Activated T-helper 1 cell treated with anti-CD3 and anti-CD28 coated beads, Interleukin-2, amount 50 U/mL, for 16 hours (primary cell): ENCODE measurements around the gene TST.

ENCODE experiments used
- DNase-seq, 2 donors: peaks; one replicate each; pipeline ENCODE4 v3.0.0-alpha.2; 2020; ENCODE audit warnings: low read depth in 1 of 2, low spot score in 1 of 2

TST gene

DNA sequence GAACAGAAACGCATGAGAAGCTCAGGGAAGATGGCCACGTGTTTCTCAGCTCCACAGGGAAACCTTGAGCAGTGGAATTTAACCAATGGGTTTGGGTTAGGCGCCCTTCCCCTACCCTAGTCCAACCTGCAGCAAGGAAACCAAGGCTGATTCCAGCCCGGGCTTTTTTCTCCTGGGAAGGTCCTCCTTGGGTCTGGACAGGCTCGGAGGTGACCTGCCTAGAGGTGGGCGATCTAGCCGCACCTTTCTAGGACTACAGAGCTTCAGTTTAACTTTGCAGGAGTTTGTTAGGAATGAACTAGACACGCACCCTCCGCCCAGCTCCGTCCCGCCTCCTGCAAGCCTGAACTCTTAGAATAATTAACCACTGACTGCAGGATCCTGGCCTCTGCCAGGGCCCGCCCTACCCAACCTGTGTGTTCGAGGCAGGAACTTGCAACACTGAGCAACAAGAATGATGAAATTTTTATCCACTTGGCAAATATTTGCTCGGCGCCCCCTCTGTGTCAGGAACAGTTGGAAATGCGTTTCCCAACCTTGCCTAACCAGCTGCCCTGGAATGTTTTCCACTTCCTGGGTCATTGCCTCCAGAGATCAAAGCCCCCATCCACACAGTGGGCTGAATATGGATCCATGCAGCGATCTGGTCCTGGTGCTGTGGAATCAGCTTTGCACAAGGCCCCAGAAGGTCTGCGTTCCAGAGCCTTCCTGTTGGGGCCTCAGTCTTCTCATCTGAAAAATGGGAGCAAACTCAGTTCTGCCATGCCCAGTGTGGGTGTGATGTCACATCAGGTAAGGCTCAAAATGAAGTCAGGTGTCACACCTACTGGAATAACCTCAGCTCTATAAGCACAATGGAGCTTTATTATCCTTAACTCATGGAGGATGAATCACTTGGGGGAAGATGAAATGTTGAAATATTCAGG, 13.6 kb upstream of the TST start:
- DNase-seq: no peak

DNA sequence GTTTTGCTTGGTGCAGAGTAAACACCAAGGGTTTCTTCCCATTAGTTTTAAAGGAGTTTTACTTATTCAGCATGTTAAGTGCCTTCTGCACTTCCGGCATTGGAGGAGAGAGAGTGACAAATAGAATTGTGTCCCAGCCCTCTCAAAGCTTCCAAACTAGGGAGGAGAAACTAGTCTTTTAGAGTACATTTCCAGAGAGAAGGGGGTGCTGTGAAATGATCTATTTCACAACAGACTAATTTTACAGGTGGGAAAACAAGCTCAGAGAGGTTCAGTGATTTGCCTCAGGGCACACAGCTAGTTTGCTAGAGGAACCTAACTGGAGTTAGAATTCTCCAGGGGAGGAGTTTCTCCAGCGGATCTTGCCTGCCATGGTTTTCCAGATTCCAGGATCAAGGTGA, 12.9 kb upstream of the TST start:
- no peak for DNase-seq

DNA sequence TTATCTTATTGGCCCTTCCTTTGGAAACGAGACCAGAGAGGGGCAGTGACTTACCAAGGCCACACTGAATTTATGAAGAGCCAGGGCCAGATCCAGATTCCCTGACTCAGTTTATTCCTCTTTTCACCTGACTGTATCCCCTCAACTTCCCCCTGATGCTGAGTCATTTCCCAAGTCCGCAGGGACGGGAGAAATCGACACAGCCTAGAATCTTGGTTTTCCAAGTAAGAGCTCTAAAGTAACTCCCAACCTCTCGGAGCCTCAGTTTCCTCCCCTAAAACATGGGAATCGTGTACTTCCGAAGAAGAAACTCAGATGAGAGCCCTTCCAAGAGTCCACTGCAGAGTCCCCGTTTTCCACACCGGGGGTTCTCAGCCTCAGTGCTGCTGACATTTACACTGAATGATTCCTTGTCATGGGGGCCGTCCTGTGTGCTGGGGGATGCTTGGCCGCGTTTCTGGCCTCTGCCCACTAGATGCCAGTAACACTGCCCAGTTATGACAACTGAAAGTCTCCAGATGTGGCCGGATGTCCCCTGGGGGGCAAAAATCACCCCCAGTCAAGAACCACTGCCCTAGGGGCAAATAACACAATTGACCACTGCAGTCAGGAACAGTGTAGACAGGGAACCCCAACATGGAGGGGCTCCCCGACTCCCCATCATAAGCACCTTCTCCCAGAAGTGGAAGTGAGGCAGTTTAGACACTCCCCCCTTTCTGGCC, 11.5 kb upstream of the TST start:
- no peak for DNase-seq

DNA sequence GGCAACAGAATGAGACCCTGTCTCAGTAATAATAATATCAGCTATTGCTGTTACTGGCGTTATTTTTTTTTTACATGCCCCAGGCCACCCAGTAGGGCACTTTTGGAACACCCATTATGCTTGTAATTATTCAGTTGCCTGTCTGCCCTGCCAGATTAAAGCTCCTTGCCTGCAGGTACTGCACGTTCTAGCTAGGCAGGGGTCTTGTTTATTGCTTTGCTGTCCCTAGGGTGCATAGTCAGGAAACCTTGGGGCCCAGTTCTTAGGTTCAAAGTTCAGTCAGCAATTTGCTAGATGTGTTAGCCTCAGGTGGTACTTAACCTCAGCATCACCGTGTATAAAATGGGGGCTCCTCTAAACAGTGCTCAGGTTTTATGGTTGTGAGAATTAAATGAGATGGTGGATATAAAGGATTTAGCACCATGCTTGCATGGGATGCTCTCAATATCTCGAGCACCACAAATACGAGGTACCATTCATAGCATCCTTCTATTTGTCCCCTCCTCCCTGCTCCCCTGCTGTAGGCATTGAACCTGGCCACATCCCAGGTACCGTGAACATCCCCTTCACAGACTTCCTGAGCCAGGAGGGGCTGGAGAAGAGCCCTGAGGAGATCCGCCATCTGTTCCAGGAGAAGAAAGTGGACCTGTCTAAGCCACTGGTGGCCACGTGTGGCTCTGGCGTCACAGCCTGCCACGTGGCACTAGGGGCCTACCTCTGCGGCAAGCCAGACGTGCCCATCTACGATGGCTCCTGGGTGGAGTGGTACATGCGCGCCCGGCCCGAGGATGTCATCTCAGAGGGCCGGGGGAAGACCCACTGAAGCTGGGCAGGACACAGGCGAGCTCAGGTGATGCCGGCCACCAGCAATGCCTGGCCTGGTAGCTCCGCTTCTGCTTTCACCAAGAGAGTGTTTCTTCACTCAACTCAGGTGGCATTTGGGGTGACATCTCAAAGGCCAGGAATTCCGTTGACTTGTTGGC, 9.7 kb upstream of the TST start:
- DNase-seq: no peak

DNA sequence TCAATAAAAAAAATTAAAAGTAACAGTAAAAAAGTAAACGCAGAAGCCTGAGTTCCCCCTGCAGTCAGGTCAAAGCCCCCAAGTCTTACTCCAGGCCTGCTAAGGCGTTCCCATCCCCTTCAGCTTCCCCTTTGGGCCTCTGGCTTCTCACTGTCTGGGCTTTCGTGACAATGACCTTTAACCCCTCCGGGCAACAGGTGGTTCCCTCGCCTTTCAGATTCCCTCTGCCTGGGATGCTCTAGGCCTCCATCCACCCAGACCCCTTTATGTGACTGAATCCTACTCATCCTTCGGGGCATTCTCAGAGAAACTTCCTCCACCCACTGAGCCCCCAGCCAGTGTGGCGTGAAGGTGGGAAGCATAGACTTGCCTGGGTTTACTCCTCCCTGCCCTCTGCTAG, 8.3 kb upstream of the TST start:
- no peak for DNase-seq

DNA sequence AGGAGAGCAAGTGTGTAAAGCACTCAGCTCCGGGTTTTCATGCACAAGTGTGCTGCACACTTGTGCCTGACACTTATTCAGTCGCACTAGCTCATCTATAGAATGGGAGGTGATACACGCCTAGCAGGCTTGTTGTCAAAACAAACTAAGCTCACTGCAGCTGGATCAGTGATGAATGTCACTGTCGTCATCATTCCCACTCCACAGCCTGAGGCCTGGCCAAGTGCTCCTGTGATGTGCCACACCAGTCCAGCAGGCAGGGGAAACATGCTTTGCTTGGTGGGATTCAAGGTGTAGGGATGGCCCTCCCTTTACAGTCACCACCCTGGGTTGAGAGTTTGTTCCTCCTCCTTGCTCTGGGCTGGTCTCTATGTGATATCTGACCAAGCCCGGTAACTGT, 7.1 kb upstream of the TST start:
- DNase-seq: no peak

DNA sequence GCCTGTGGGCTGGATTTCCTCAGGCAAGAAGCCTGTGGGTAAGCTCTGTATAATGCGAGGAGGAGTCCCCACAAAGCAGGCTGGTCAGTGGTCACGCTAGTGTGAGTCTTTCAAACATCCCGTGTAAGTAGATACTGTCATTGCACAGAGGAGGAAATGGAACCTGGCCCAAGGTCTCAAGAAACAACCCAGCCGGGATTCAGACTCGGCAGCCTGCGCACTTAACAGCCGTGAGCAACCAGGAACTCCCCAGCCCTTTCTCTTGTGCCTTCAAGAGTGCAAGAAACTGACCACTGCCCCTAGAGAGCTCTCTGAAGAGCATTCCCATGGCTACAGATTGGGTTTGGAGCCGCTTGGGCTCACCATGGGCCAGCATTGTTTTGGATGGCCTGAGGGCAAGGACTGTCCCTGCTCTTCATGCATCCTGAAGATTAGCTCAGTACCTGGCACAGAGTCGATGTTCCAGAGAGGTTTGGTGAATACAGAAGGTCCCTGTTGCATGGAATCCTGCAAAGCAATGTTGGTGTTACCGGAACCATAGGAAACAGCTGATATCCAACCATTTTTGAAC, 6.3 kb upstream of the TST start:
- DNase-seq: no peak

DNA sequence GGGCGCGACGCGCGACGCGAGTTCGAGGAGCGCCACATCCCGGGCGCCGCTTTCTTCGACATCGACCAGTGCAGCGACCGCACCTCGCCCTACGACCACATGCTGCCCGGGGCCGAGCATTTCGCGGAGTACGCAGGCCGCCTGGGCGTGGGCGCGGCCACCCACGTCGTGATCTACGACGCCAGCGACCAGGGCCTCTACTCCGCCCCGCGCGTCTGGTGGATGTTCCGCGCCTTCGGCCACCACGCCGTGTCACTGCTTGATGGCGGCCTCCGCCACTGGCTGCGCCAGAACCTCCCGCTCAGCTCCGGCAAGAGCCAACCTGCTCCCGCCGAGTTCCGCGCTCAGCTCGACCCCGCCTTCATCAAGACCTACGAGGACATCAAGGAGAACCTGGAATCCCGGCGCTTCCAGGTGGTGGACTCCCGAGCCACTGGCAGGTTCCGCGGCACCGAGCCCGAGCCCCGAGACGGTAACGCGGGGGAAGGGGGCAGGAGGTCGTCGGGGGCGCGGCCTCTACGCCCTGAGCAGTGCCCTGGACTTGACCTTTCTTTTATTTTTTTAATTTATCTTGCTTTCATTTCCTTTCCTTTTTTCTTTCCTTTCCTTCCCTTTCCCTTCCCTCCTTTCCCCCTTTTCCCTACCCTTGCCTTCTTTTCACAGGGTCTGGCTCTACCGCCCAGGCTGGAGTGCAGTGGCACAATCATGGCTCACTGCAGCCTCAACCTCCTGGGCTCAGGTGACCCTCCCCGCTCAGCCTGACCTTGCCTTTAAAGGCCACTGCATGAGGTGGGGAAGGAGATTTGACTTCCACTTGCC, 5.3 kb upstream of the TST start:
- DNase-seq: no peak

DNA sequence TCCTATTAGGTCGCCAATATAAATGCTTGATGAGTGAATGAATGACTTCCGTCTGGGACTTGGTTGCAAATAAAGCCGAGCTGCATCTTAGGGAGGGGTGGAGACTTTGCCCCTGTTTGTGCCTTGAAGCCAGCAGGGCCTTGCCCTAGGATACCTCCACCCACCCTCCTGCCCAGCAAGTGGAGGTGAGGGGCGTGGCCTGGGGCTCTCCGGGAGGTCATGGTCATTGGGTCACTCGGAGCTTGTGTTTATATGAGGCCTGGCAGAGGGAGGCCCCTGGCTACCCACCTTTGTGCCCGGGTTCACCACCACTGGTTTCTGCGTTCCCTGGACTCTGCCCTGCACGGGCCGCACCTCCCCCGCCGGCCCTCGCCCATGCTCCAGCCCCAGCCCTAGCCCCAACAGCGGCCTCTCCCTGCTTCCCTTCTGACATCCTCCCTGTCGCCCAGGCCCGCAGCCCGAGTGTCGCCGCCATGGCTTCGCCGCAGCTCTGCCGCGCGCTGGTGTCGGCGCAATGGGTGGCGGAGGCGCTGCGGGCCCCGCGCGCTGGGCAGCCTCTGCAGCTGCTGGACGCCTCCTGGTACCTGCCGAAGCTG, 4.6 kb upstream of the TST start:
- no peak for DNase-seq

DNA sequence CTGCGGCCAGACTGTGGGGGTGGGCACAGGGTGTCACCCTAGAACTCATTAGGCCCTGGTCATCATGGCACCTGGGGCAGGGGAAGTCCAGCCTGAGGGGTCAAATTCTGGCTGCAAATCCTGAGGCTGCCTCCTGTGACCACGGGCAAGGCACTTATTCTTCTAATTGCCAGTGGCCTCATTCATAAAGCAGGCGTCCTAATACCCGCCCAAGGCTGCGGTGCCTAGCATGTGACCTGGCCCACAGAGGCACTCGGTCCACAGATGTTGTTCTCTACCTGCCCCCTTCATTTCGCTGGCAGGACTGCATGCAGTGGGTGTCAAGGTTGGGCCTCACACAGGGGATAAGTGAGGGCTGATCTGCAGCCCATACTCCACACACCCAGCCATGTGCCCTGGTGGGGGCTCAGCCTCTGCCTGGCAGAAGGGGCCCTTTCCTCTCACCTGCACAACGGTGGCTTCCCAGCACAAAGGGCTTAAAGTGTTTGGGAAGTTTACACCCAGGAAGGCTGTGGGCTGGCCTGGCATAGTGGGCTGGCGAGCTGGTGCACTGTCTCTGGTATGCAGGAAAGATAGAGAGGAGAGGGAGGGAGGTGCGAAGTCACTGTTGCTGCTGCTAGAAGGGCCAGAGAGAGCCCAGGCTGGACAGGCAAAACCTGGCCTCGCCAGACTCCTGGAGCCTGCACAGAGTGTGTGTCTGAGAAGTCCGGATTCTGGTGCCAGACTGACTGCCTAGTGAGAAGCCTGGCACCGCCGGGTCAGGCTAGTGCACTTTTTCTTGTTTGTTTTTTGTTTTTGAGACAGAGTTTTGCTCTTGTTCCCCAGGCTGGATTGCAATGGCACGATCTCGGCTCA, 3.5 kb upstream of the TST start:
- no peak for DNase-seq

DNA sequence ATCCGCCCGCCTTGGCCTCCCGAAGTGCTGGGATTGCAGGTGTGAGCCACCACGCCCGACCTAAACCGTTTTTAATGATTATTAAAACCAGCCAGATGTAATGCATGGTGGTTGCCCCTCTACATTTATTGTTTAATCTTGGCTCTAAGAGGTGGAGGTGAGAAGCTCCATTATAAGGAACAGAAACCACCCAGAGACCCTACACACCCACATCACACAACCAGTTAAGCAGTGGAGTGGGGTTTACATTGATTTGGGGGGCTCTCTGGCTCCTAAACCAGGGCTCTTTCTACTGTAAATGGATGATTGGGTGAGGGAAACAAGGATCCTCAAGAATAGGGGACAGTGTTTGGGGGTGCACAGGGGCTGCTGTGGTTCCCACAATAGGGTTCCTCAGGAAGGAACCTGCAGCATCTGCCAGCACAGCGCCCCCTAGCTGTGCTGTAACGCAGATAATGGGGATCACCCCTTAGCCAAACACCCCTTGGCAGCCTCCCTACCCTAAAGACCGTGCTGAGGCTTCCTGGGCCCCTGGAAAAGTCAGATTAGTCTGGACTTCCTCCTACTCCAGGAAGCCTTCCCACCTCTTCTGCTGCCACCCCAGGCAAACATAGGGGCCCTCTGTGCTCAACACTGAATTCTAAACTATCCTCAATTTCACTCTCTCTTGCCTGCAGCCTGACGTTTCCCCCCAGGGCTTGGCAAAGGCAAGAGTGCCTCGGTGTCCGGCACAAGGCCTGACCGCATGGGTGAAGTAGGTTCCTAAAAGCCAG, 2.6 kb upstream of the TST start:
- peak; percentile 22 to 24 for DNase-seq

DNA sequence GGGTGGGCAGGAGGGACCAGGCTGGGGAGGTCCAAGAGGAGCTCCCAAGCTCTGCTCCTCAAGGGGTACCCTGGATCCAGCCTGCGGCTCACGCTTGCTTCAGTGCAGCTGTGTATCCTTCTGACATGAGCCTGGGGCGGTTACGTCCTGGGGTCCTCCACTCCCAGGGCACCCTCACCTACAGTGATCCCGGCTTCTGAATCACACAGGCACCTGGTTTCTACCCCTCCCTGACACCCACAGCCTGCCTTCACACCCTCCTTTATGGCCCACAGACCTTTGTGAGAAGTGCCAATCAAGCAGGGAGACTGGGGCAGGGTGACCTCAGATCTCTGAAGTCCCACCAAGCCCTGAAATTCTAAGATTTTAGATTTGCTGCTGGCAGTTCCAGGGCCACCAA, 1.8 kb upstream of the TST start:
- no peak for DNase-seq

DNA sequence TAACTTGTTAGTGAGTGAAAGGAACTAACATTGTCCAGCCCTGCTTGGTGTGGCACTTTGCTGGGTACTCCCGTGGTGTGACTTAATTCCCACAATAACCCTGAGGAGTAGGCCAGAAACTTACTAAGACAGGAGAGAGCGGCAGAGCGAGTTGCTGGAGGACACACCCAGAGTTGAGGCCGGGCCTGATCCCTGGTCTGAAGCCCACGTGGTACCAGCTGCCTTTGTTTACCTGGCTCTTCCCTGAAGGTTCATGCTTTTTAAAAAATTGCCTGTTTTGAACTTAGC, 889 bp upstream of the TST start:
- DNase-seq: no peak

DNA sequence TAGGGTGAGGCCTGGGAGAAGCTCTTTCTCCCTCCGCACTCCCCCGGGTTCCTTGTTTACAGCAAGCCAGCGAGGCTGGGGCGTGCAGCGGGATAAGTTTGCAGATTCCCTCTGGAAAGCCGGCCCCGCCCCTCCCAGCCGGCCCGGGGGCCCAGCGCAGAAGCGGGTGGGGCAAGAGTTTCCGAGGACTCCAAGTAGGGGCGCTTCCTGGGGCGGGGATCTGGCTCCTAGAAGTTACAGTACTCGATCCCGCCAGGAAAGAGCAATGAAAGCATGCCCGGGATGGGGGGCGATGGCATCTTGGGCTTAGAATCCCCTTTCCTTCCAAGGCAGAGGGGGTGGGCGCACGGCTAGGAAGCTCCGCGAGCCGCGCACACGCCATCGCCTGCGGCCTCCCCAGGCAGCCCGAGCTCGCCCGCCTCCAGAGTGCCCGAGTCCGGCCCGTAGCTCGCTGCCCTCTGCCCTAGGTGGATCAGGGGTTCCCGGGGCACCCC, 385 bp downstream of the TST start:
- no peak for DNase-seq

DNA sequence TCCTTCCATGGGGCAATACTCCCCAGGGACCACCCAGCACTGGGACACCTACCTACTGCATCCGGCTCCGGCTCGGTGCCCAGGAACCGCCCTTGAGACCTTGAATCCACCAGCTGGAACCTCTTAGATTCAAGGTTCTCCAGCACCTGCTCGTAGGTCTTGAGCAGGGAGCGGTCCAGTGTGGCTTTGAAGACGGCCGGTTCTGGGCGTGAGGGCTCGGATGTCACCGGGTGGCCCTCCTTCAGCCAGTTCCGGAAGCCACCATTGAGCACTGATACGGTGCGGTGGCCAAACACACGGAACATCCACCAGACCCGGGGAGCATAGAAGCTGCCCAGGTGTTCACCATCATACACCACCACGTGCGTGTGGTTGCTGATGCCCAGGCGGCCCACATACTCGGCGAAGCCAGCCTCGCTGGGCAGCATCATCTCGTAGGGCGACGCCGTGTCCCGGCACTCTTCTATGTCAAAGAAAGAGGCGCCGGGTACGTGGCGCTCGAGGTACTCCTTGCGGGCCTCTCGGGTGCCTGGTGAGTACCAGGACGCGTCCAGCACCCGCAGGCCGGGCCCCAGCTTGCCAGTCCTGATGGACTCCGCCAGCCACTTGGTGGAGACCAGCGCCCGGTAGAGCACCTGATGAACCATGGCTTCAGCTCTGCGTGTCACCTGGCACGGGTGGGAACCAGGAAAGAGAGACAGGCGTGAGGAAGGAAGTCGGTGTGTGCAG, 997 bp downstream of the TST start:
- DNase-seq: no peak

DNA sequence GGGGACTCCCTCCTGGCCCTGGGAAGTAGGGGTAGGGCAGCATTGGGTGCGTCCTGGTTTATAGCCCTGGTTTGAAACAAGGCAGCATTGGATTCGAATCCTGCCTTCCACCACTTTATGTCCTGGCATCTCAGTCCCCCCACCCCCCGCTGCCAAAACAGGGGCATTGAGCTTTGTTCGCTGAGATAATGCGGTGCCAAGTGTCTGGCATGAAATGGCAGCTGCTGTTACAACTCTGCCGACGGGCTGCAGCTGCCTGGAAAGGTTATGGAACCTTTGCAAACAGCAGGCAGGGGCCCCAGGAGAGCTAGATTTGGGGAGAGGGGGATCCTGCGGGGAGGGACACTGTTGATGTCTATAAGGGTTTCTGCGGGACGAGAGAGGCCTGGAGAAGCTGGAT, 1.9 kb downstream of the TST start:
- no peak for DNase-seq

DNA sequence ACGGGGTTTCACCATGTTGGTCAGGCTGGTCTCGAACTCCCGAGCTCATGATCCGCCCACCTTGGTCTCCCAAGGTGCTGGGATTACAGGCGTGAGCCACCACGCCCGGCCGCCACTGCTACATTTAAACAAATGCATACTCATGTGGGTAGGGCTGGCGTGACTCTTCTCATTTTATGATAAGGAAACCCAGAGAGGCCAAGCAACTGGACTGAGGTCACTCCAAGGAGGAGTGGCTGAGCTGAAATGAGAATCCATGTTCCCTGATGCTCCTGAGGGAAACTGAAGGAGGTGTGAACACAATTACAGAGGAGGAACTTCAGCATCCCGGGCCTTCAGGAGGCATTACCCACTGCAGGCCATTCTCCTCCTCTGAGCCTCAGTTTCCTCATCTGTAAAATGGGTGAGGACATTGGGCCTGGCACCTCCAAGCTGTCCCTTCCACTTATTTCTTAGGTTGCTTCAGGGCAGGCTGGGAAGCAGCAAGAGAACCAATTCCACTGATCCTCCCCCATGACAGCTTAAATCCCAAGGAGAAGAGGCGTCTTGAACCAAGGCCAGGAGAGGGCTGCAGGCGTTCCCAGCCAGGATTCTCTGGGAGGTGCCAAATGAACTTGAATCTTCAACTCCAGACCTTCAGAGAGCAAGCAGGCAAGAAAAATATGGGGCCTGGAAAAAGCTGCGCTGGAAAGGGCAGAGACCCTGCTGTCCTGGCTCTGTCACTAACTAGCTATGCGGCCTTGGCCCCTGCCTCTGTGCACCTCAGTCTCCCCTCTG, 2.9 kb downstream of the TST start:
- no peak for DNase-seq
